Dendritic cell treated with granulocyte-macrophage colony-stimulating factor and Interleukin-4, amounts not matched to agents 40 ng/mL and 50 ng/mL, for 4 days (primary cell): ENCODE results near the gene COX7B2.

ENCODE experiments used
- H3K27ac Mint-ChIP-seq: one replicate; pipeline ENCODE4 v1.8.0; 2022; ENCODE audit warnings: mild to moderate bottlenecking, mixed read lengths
- H3K27me3 Mint-ChIP-seq: one replicate; pipeline ENCODE4 v1.8.0; 2022; ENCODE audit warnings: mild to moderate bottlenecking, mixed read lengths
- H3K36me3 Mint-ChIP-seq: one replicate; pipeline ENCODE4 v1.8.0; 2022; ENCODE audit warnings: low read depth, mixed read lengths
- H3K4me1 Mint-ChIP-seq: one replicate; pipeline ENCODE4 v1.8.0; 2022; ENCODE audit warnings: low read depth, mixed read lengths
- H3K4me3 Mint-ChIP-seq: one replicate; pipeline ENCODE4 v1.8.0; 2022; ENCODE audit warnings: mild to moderate bottlenecking, moderate library complexity, mixed read lengths
- H3K9me3 Mint-ChIP-seq: one replicate; pipeline ENCODE4 v1.8.0; 2022; ENCODE audit warnings: mixed read lengths
- intact Hi-C: fragments of 100-400 bp; cut with micrococcal nuclease; formaldehyde crosslinking; loops from one replicate; pipeline ENCODE4 v1.15.0; 2022

COX7B2 gene

DNA sequence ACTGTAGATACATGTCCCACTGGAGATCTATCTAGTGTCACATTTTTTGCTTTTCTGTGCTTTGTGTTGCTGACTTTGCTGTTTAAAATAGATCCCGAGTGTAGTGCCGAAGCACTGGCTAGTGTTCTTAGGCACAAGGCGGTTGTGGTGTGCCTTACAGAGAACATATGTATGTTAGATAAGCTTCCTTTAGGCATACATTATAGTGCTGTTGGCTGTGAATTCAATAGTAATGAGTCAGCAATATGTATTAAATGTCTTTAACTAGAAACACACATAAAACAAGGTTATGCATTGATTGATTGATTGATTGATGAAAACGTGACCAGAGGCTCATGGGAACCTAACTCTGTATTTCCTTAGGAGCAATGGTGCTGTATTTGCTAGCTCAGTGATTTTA, 56.2 kb downstream of the COX7B2 start:
- Mint-ChIP-seq H3K27ac (no peak overlapping the region), H3K9me3 (no peaks in the 10 kb centered on the region), H3K36me3 (no peaks in the 10 kb centered on the region), H3K4me3 (no peak overlapping the region), H3K27me3 (peaks cover 2% of the 10 kb centered on the region), H3K4me1 (no peaks in the 10 kb centered on the region)
- intact Hi-C loops = no loop called here

DNA sequence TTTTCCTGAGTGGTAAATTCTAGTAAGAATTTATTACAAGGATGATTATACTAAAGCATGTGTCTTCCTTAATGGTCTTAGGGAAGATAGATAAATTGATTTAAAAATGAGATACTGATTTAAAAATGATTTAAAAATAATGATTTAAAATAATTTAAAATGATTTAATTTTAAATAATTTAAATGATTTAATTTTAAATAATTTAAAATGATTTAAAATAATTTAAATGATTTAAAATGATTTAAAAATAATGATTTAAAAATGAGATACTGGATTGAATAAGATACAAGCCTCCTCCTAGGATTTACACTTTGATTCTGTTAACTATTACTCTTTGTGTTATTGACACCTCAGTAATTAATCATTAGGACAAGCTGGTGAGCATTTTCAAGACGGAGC, 59.0 kb downstream of the COX7B2 start:
- peaks cover 2% of the 10 kb centered on the region for H3K27me3 Mint-ChIP-seq
- no peaks in the 10 kb centered on the region for H3K9me3 Mint-ChIP-seq
- no peak overlapping the region for H3K27ac Mint-ChIP-seq
- no peaks in the 10 kb centered on the region for H3K36me3 Mint-ChIP-seq
- H3K4me1 Mint-ChIP-seq = no peaks in the 10 kb centered on the region
- intact Hi-C loops = no loop called here
- H3K4me3 Mint-ChIP-seq = no peak overlapping the region

DNA sequence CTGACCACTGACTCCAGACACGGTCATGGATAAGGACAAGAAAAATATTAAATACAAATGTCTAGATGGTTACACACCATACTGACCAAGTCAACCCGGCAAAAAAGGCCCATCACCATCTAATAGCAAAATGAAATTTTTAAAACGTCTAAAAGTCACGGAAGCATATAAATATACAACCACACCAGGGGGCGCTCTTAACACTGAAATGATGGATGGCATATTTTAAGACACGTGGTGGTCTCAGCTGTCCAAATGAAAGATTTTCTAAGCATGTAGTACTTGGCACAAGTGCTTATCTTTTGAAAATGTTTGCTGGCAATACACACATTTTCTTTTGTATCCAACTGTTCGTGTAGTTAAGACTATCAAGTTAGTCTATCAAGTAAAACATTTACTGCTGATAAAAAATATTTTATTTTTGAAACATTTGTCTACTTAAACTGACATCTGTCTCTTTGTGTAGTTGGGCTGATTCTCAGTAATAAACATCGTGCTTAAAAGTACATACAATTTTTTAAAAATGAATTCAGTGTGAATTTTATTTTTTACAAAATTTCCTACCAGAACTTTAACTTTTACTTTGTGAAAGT, 64.6 kb downstream of the COX7B2 start:
- intact Hi-C loops = loop anchor here (2.0 to 10.0 kb wide), 4 partner anchors 190 to 538 kb away; partner anchors contain the start of gene GABRB1
- H3K36me3 Mint-ChIP-seq = no peaks in the 10 kb centered on the region

DNA sequence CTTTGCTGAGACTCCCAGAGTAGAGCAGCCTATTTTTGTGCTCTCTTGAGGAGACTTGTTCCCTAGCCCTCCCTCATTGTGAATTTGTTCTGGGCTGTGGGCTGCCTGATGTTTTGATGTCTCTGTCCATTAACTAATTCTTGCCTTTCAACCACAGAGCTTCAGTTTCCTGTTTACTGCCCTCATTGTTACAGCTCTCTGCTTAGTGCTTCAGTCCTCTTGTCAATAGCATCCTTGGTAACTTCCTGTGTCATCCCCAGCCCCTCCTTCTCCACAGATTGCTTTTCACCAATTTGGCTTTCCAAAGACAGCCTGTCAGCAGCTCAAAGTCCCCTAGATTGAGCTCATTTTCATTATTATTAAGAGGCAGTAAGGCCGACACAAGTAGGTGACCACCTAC, 69.9 kb downstream of the COX7B2 start:
- Mint-ChIP-seq H3K36me3 (no peaks in the 10 kb centered on the region), H3K9me3 (no peaks in the 10 kb centered on the region), H3K4me3 (no peak overlapping the region), H3K27ac (no peak overlapping the region), H3K27me3 (no peaks in the 10 kb centered on the region), H3K4me1 (no peaks in the 10 kb centered on the region)
- intact Hi-C loops = no loop called here

More for the DNA sequence above, 64.6 kb downstream of the COX7B2 start:
- Mint-ChIP-seq H3K27me3 (no peaks in the 10 kb centered on the region), H3K4me1 (no peaks in the 10 kb centered on the region), H3K27ac (no peak overlapping the region), H3K4me3 (no peak overlapping the region), H3K9me3 (no peaks in the 10 kb centered on the region)

DNA sequence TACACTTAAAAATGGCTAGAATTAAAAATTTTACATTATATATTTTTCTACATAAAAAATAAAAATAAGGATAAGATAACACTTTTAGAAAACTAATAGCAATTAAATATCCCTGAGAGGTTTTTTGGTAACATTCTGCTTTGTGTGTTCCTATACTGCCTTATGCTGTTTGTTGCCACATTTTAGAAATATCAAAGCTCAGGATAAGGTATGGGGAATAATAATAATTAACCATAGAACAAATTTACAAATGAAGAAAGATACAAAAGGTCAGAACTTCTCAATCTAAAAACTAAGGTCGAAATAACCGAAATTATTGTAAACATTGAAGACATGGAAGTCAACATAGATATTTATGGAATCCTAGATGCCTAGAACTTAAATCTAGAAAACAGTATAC, 71.4 kb downstream of the COX7B2 start:
- no peaks in the 10 kb centered on the region for H3K4me1 Mint-ChIP-seq
- no peak overlapping the region for H3K4me3 Mint-ChIP-seq
- H3K27ac Mint-ChIP-seq = no peak overlapping the region
- no peaks in the 10 kb centered on the region for H3K27me3 Mint-ChIP-seq
- H3K36me3 Mint-ChIP-seq = no peaks in the 10 kb centered on the region
- intact Hi-C loops = no loop called here
- no peaks in the 10 kb centered on the region for H3K9me3 Mint-ChIP-seq

DNA sequence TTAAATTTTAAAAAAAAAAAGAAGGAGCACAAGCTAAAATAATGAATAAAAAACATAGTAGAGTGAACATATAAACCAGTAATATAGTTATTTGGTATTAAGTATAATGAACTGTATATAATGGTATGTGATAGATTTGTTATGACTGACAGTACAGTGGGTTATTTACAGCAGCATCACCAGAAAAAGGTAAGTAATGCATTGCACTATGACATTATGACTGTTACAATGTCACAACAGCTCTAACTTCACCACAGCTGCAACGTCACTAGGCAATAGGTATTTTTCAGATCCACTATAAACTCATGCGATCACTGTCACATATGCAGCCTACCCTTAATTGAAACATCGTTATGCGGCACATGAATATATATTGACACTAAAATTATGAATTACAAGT, 72.5 kb downstream of the COX7B2 start:
- no peak overlapping the region for H3K27ac Mint-ChIP-seq
- H3K36me3 Mint-ChIP-seq = no peaks in the 10 kb centered on the region
- peaks cover 9% of the 10 kb centered on the region for H3K9me3 Mint-ChIP-seq
- no peak overlapping the region for H3K4me3 Mint-ChIP-seq
- no peaks in the 10 kb centered on the region for H3K27me3 Mint-ChIP-seq
- intact Hi-C loops = no loop called here
- H3K4me1 Mint-ChIP-seq = no peaks in the 10 kb centered on the region

DNA sequence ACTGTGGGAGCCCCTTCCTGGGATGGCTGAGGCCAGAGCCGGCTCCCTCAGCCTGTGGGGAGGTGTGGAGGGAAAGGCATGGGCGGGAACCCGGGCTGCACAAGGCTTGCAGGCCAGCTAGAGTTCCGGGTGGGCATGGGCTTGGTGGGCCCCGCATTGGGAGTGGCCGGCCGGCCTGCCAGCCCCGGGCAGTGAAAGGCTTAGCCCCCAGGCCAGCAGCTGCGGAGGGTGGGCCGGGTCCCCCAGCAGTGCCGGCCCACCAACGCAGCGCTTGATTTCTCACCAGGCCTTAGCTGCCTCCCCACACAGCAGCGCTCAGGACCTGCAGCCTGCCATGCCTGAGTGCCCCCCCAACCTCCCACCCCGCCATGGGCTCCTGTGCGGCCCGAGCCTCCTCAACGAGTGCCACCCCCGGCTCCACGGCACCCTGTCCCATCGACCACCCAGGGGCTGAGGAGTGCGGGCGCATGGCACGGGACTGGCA, 78.0 kb downstream of the COX7B2 start:
- peaks cover 15% of the 10 kb centered on the region for H3K9me3 Mint-ChIP-seq
- no peaks in the 10 kb centered on the region for H3K4me1 Mint-ChIP-seq
- H3K36me3 Mint-ChIP-seq = no peaks in the 10 kb centered on the region
- no peak overlapping the region for H3K4me3 Mint-ChIP-seq
- intact Hi-C loops = no loop called here
- no peaks in the 10 kb centered on the region for H3K27me3 Mint-ChIP-seq
- no peak overlapping the region for H3K27ac Mint-ChIP-seq

DNA sequence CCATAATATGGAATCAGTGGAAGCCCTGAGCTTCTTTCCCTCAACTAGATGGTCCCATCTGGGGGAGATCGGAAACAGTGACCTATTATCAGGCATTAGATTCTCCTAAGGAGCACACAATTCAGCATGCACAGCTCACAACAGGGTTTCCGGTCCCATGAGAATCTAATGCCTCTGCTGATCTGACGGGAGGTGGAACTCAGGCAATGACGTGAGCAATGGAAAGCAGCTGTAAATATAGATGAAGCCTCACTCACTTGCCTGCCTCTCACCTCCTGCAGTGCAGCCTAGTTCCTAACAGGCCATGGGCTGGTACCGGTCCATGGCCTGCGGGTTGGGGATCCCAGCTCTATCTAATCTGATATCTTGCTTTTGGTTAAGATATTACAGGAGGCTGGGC, 88.9 kb downstream of the COX7B2 start:
- H3K4me1 Mint-ChIP-seq = no peaks in the 10 kb centered on the region
- no peaks in the 10 kb centered on the region for H3K36me3 Mint-ChIP-seq
- no peak overlapping the region for H3K27ac Mint-ChIP-seq
- H3K9me3 Mint-ChIP-seq = peaks cover 8% of the 10 kb centered on the region
- intact Hi-C loops = no loop called here
- H3K27me3 Mint-ChIP-seq = no peaks in the 10 kb centered on the region
- H3K4me3 Mint-ChIP-seq = no peak overlapping the region

DNA sequence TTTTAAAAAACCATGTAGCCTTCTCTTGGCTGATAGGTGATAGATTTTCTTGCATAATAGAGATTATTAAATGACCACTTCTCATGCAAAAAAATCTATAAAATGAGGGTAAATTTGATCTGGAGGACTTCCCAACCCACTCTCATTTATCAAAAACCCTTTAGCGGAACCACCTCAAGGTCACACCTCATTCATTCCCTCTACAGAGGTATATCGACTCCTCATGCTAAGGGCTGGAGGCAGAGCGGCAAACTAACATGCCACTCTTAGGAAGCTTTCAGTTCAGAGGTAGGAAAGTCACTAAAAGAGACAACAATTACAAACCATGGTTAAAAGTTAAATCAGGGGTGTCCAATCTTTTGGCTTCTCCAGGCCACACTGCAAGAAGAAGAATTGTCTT, 90.0 kb downstream of the COX7B2 start:
- no peaks in the 10 kb centered on the region for H3K27me3 Mint-ChIP-seq
- no peak overlapping the region for H3K27ac Mint-ChIP-seq
- no peaks in the 10 kb centered on the region for H3K36me3 Mint-ChIP-seq
- intact Hi-C loops = no loop called here
- no peaks in the 10 kb centered on the region for H3K9me3 Mint-ChIP-seq
- H3K4me1 Mint-ChIP-seq = no peaks in the 10 kb centered on the region
- H3K4me3 Mint-ChIP-seq = no peak overlapping the region

DNA sequence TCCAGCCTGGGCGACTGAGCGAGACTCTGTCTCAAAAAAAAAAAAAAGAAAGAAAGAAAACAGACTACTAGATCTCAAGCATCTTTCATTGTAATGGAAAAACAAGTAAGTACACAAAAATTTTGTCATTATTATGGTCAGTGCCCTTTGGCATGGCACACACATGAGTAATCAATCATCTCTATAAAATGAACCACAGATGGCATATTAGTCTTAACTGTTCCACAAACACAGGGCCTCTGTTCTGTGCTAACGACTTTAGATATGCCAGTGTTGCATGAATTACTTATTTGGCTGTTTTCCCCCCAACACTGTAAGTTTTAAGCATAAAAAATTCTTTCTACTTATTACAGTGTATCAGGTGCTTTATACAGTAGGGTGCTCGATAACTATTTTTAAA, 90.4 kb downstream of the COX7B2 start:
- Mint-ChIP-seq H3K27ac (no peak overlapping the region), H3K4me3 (no peak overlapping the region)
- intact Hi-C loops = no loop called here

DNA sequence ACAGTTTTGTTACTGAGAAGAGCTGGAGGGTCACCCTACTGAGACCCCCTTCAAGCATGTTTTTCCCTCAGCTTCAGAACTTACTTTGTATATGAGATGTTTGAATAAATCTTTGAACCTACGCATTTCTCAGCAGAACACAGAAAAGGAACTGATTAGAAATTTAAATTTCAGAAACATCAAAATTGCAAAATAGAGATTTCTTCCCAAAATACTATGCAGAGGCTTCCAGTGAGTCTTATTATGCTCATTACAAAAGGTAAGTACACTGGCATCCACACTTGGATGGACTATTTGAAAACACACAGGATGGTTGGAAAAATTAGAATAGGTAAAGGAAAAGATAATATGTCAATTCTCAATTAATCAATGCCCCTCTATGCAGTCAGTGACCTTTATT, 91.2 kb downstream of the COX7B2 start:
- Mint-ChIP-seq H3K9me3 (no peaks in the 10 kb centered on the region), H3K4me1 (no peaks in the 10 kb centered on the region), H3K27ac (no peak overlapping the region), H3K4me3 (no peak overlapping the region), H3K36me3 (no peaks in the 10 kb centered on the region), H3K27me3 (no peaks in the 10 kb centered on the region)
- intact Hi-C loops = no loop called here

More for the DNA sequence above, 90.4 kb downstream of the COX7B2 start:
- no peaks in the 10 kb centered on the region for H3K4me1 Mint-ChIP-seq
- H3K36me3 Mint-ChIP-seq = no peaks in the 10 kb centered on the region
- no peaks in the 10 kb centered on the region for H3K27me3 Mint-ChIP-seq
- H3K9me3 Mint-ChIP-seq = no peaks in the 10 kb centered on the region

DNA sequence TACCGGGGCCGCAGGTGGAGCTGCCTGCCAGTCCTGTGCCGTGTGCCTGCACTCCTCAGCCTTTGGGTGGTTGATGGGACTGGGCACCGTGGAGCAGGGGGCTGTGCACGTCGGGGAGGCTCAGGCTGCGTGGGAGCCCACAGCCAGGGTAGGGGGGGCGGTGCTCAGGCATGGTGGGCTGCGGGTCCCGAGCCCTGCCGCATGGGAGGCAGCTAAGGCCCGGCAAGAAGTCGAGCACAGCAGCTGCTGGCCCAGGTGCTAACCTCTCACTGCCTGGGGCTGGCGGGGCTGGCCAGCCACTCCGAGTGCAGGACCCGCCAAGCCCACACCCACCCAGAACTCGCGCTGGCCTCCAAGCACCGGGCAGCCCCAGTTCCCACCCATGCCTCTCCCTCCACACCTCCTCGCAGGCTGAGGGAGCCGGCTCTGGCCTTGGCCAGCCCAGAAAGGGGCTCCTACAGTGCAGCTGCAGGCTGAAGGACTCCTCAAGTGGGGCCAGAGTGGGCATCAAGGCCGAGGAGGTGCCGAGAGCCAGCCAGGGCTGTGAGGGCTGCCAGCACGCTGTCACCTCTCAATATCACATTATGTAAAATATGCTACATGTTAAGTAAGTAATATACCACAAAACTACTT, 104.1 kb downstream of the COX7B2 start:
- Mint-ChIP-seq H3K4me1 (no peaks in the 10 kb centered on the region), H3K36me3 (no peaks in the 10 kb centered on the region), H3K27me3 (no peaks in the 10 kb centered on the region), H3K4me3 (no peak overlapping the region), H3K27ac (no peak overlapping the region), H3K9me3 (peaks cover 10% of the 10 kb centered on the region)
- intact Hi-C loops = no loop called here

DNA sequence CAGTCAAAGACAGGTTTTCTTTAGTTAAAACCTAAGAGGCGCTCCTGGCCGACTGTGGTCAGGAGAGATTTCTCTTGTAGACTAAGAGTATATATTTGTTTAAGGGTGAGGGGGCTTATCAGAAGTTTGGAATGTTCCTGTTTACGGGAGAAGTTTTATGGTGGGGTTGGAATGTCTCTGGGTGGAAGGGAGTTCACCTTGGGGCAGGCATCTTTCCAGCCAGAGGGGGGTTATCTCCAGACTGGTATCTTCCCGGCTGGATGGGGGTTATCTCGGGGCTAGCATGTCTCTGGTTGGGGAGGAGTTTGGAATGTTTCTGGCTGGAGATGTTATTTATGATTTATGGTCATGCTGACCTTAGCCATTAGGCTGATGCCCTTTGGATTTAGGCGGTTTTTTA, 116.0 kb downstream of the COX7B2 start:
- no peaks in the 10 kb centered on the region for H3K27me3 Mint-ChIP-seq
- H3K4me1 Mint-ChIP-seq = no peaks in the 10 kb centered on the region
- H3K9me3 Mint-ChIP-seq = peaks cover 19% of the 10 kb centered on the region
- H3K4me3 Mint-ChIP-seq = no peak overlapping the region
- no peaks in the 10 kb centered on the region for H3K36me3 Mint-ChIP-seq
- H3K27ac Mint-ChIP-seq = no peak overlapping the region
- intact Hi-C loops = no loop called here

DNA sequence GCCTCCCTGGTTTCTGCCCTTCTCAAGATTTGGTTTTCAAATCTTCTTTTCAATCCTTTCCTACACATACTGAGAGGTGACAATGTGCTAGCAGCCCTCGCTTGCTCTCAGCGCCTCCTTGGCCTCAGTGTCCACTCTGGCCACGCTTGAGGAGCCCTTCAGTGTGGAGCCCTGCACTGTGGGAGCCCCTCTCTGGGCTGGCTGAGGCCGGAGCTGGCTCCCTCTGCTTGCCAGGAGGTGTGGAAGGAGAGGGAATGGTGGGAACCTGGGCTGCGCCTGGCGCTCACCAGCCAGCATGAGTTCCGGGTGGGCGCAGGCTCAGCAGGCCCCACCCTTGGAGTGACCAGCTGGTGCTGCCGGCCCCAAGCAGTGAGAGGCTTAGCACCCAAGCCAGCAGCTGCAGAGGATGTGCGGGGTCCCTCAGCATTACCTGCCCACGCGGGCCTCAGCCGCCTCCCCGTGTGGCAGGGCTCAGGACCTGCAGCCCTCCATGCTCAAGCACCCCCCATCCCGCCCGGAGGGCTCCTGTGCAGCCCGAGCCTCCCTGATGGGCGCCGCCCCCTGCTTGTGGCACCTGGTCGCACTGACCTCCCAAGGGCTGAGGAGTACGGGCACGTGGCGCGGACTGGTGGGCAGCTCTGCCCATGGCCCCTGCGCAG, 127.5 kb downstream of the COX7B2 start:
- Mint-ChIP-seq H3K27me3 (no peaks in the 10 kb centered on the region), H3K36me3 (no peaks in the 10 kb centered on the region), H3K4me3 (no peak overlapping the region), H3K27ac (no peak overlapping the region), H3K9me3 (peaks cover 9% of the 10 kb centered on the region), H3K4me1 (no peaks in the 10 kb centered on the region)
- intact Hi-C loops = no loop called here
